AG04450 (cell line): ENCODE results near the gene FAM174B. TPM values are rescaled to one million over a fixed set of nuclear protein-coding genes. Genes with fewer than 3 reads are reported as not detected.

Experiments
- CTCF ChIA-PET: fragments of 300-600, 350-600 bp; formaldehyde crosslinking; extraction: SDS; loops from one replicate; lab custom pipeline; 2022; ENCODE audit warnings: antibody characterized with exemption, inconsistent platforms; lab: Charles Lee
- POLR2A ChIA-PET: fragments of 350-600 bp; formaldehyde crosslinking; extraction: SDS; loops from one replicate; lab custom pipeline; 2021; ENCODE audit warnings: antibody characterized with exemption, inconsistent platforms; lab: Yijun Ruan, JAX
- DNase-seq: peaks from one replicate; pipeline ENCODE4 v3.0.0-alpha.2; 2011; ENCODE audit warnings: low read depth, low spot score
- H3K27ac ChIP-seq: one replicate; pipeline ENCODE4 v1.5.1; 2012; ENCODE audit warnings: low read depth, low read length, control low read depth
- H3K27me3 ChIP-seq: one replicate; pipeline ENCODE4 v1.6.0; 2012; ENCODE audit warnings: low read length; ENCODE audit not compliant: control insufficient read depth, insufficient read depth
- H3K4me3 ChIP-seq: 2 replicates; pipeline ENCODE4 v1.5.1; 2011; ENCODE audit warnings: mild to moderate bottlenecking, low read depth, low read length, control low read depth
- H3K9me3 ChIP-seq: 2 replicates; pipeline ENCODE4 v1.5.1; 2012; ENCODE audit warnings: low read length; ENCODE audit not compliant: control insufficient read depth, insufficient read depth
- CTCF ChIP-seq: IDR thresholded peaks from 2 replicates; pipeline ENCODE4 v1.5.1; 2011; ENCODE audit warnings: low read depth, low read length, control low read depth, inconsistent platforms
- polyA plus RNA-seq: library from polyadenylated mRNA; depleted of rRNA; stranded (reverse); fragments of >200 nt; gene quantifications from 2 replicates; pipeline ENCODE4 v1.2.3, GENCODE V29; 2011

The FAM174B gene
- polyA plus RNA-seq, 1 experiment, result 2.1 TPM

- Histone ChIP-seq H3K27ac (no peak overlapping the region), H3K4me3 (no peak overlapping the region), H3K27me3 (peaks cover 7% of the 10 kb centered on the region), H3K9me3 (no peaks in the 10 kb centered on the region)
- no peak for TF ChIP-seq CTCF
- CTCF ChIA-PET, result interaction anchor here (1.0 kb wide), 1 partner anchor 149 kb away, joined by 3 read pairs; no protein-coding TSS in a partner anchor
- no peak for DNase-seq
- POLR2A ChIA-PET, result interaction anchor here (0.6 kb wide), 1 partner anchor 355 kb away, joined by 7 read pairs; no protein-coding TSS in a partner anchor
Measured at GRCh38 chr15:92670621-92671020, 15.0 kb upstream of the FAM174B start.

- no peak overlapping the region for H3K27ac ChIP-seq
- H3K9me3 ChIP-seq, result no peaks in the 10 kb centered on the region
- TF ChIP-seq CTCF, result no peak
- H3K27me3 ChIP-seq, result peaks cover 7% of the 10 kb centered on the region
- ChIA-PET POLR2A (interaction anchor here (1.0 kb wide), 1 partner anchor 12 kb away, joined by 3 read pairs; no protein-coding TSS in a partner anchor), CTCF (interaction anchor here (1.5 kb wide), 1 partner anchor 148 kb away, joined by 6 read pairs; no protein-coding TSS in a partner anchor)
- no peak for DNase-seq
- H3K4me3 ChIP-seq, result no peak overlapping the region
Measured at GRCh38 chr15:92669432-92669831, 13.9 kb upstream of the FAM174B start.

GRCh38 chr15:92668620-92669019, 13.0 kb upstream of the FAM174B start:
- H3K9me3 ChIP-seq, result no peaks in the 10 kb centered on the region
- no peak overlapping the region for H3K4me3 ChIP-seq
- no peak for TF ChIP-seq CTCF
- H3K27me3 ChIP-seq, result peaks cover 7% of the 10 kb centered on the region
- DNase-seq, result no peak
- H3K27ac ChIP-seq, result no peak overlapping the region
- ChIA-PET POLR2A (no interaction called here), CTCF (interaction anchor here (1.5 kb wide), 1 partner anchor 147 kb away, joined by 6 read pairs; no protein-coding TSS in a partner anchor)

- ChIA-PET POLR2A (no interaction called here), CTCF (no interaction called here)
- Histone ChIP-seq H3K27ac (no peak overlapping the region), H3K4me3 (no peak overlapping the region), H3K9me3 (no peaks in the 10 kb centered on the region), H3K27me3 (peaks cover 4% of the 10 kb centered on the region)
- TF ChIP-seq CTCF, result no peak
- DNase-seq, result no peak
Measured at GRCh38 chr15:92667970-92668485, 12.5 kb upstream of the FAM174B start.

- no peak for TF ChIP-seq CTCF
- Histone ChIP-seq H3K4me3 (no peak overlapping the region), H3K27me3 (peaks cover under 1% of the 10 kb centered on the region), H3K9me3 (no peaks in the 10 kb centered on the region), H3K27ac (no peak overlapping the region)
- CTCF ChIA-PET, result no interaction called here
- POLR2A ChIA-PET, result interaction anchor here (0.8 kb wide), 1 partner anchor 14 kb away, joined by 3 read pairs; no protein-coding TSS in a partner anchor
- no peak for DNase-seq
Measured at GRCh38 chr15:92667287-92667904, 11.8 kb upstream of the FAM174B start.
